Lung (tissue), 12 donors: ENCODE measurements around the gene SLC51B. TPM values are rescaled to one million over a fixed set of nuclear protein-coding genes. Genes with fewer than 3 reads are reported as not detected.

Experiments used
- ATAC-seq: fragments of 200-7000 bp; cut with Tn5 transposase; one replicate; pipeline ENCODE4 v1.9.1; 2020; ENCODE audit warnings: moderate number of reproducible peaks; ENCODE audit not compliant: insufficient read depth, low FRiP score
- DNase-seq, 3 donors: peaks; one replicate each; pipeline ENCODE4 v3.0.0-alpha.2; 2013 to 2017
- H3K27ac ChIP-seq, 2 donors: one replicate each; pipeline ENCODE4 v1.5.1; 2013; ENCODE audit warnings: mild to moderate bottlenecking in 2 of 2, moderate library complexity in 2 of 2, control low read depth in 1 of 2, inconsistent platforms in 1 of 2, low read depth in 1 of 2, low read length in 1 of 2
- H3K27me3 ChIP-seq, 3 donors: one replicate each; pipeline ENCODE4 v1.5.1; 2013; ENCODE audit warnings: low read length in 2 of 3; ENCODE audit not compliant: control insufficient read depth in 3 of 3, insufficient read depth in 3 of 3
- H3K36me3 ChIP-seq, 4 donors: one replicate each; pipeline ENCODE4 v1.5.1; 2013; ENCODE audit warnings: low read length in 4 of 4, mild to moderate bottlenecking in 1 of 4, moderate library complexity in 1 of 4; ENCODE audit not compliant: control insufficient read depth in 4 of 4, insufficient read depth in 4 of 4
- H3K4me1 ChIP-seq, 5 donors: one replicate each; pipeline ENCODE4 v1.5.1; 2013; ENCODE audit warnings: low read length in 5 of 5, mild to moderate bottlenecking in 2 of 5, moderate library complexity in 1 of 5; ENCODE audit not compliant: control insufficient read depth in 5 of 5, insufficient read depth in 5 of 5
- H3K4me3 ChIP-seq: one replicate; pipeline ENCODE4 v1.5.1; 2013; ENCODE audit warnings: mild to moderate bottlenecking, control low read depth, moderate library complexity
- H3K9ac ChIP-seq, 2 donors: one replicate each; pipeline ENCODE4 v1.5.1; 2013; ENCODE audit warnings: low read length in 2 of 2, control low read depth in 1 of 2; ENCODE audit not compliant: insufficient read depth in 1 of 2
- H3K9me3 ChIP-seq, 4 donors: one replicate each; pipeline ENCODE4 v1.5.1; 2013; ENCODE audit warnings: low read length in 3 of 4, mild to moderate bottlenecking in 1 of 4, moderate library complexity in 1 of 4; ENCODE audit not compliant: control insufficient read depth in 4 of 4, insufficient read depth in 3 of 4
- WGBS, 2 donors: extraction: QIAGEN DNeasy Blood & Tissue Kit; methylation state at CpG; one replicate each; pipeline ENCODE4 v1.1.7; 2013; 5-methylcytosine and 5-hydroxymethylcytosine counted together
- polyA plus RNA-seq, 2 donors: library from polyadenylated mRNA; stranded (reverse); fragments of 200-250 nt; gene quantifications; one replicate each; pipeline ENCODE4 v1.2.1, GENCODE V29; 2013
- total RNA-seq, 2 donors: library from RNA; depleted of rRNA in 1 of 2; stranded (reverse); fragments of >200 nt in 1 of 2; gene quantifications; one replicate each; pipeline ENCODE4 v1.2.1, GENCODE V29; 2014 to 2021
- TF ChIP-seq, protein P1 (sequence below): IDR thresholded peaks from 2 replicates; pipeline ENCODE4 v1.5.1; 2012; ENCODE audit warnings: mild to moderate bottlenecking; ENCODE audit errors: control extremely low read depth, extremely low read depth
- donor health status: control.
- donor health status: control.
- donor health status: Bipolar disorder and iron deficiency.
- donor health status: healthy.
- donor health status: DM: yes; HTN: yes; CAD: no.

The SLC51B gene
- total and polyA plus RNA-seq, 4 donors, result 0.85 to 7.3 (median 2.0) TPM

DNA sequence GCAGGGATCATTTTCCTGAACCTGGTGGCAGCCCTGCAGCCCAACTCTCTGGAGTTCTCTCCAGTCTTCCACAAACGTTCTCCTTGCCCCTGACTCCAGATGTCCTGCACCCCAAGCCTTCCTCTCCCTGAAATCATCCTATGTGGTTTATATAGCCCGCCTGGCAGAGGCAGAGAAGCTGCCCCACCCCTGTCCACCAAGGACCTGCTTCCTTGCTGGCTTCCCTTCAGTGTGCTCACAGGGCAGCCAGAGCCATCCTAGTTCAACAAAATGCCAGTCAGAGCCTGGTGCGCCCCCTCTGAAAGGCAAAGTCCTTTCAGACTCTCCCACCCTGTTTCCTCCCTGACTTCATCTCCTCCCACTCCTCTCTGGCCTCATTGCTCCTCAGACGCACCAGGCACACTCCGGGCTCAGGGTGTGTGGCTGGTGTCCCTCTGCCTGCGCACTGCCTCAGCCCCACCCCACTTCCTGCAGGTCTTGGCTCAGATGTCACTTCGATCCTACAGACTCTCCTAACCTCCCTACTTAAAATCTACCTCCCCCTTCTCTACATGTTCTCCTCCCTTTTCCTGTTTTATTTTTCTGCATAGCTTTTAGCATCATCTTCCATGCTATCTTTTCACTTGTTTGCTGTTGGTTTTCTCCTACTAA, 37.2 kb downstream of the SLC51B start:
- DNase-seq (peak in 1 of 3 donors; percentile 56), ATAC-seq (no peak)
- peaks cover 0 to 2% (median 0%) of the 10 kb centered on the region in 4 donors for H3K9me3 ChIP-seq
- no peak overlapping the region for H3K4me3 ChIP-seq
- no peaks in the 10 kb centered on the region for H3K36me3 ChIP-seq
- 6 to 9% methylated on average over 7 of the region's 7 CpGs for WGBS, 2 donors
- TF ChIP-seq, protein P1, sequence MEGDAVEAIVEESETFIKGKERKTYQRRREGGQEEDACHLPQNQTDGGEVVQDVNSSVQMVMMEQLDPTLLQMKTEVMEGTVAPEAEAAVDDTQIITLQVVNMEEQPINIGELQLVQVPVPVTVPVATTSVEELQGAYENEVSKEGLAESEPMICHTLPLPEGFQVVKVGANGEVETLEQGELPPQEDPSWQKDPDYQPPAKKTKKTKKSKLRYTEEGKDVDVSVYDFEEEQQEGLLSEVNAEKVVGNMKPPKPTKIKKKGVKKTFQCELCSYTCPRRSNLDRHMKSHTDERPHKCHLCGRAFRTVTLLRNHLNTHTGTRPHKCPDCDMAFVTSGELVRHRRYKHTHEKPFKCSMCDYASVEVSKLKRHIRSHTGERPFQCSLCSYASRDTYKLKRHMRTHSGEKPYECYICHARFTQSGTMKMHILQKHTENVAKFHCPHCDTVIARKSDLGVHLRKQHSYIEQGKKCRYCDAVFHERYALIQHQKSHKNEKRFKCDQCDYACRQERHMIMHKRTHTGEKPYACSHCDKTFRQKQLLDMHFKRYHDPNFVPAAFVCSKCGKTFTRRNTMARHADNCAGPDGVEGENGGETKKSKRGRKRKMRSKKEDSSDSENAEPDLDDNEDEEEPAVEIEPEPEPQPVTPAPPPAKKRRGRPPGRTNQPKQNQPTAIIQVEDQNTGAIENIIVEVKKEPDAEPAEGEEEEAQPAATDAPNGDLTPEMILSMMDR, result no peak
- H3K27me3 ChIP-seq, result no peaks in the 10 kb centered on the region
- peaks cover 7 to 77% (median 65%) of the 10 kb centered on the region in 5 donors for H3K4me1 ChIP-seq
- peak overlapping the region in 1 of 2 donors; percentile 55 for H3K27ac ChIP-seq
- peak overlapping the region in 1 of 2 donors; percentile 38 for H3K9ac ChIP-seq

DNA sequence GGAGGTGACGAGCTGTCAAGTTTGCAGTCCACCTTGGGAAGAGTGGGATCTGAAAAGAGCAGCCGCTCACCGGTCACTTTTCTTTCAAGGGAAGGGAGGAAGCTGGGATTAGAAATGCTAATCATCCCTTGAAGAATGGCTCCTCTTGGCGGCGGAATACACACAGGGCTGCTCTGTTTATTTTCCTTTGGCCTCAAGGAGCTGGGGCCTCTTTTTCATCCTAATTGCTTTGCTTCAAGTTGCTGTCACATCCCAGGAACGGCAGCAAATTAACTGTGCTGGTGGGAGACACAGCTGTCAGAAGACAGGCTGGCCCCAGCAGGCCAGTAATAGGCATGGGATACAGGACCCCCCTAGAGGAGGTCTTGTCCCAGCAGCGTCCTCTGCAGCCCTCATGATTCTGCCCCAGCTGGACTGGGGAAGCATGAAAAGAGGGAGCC, 38.1 kb downstream of the SLC51B start:
- H3K4me3 ChIP-seq, result no peak overlapping the region
- WGBS, 2 donors, result 38 to 65% methylated on average over 7 of the region's 7 CpGs
- ATAC-seq, result no peak
- TF ChIP-seq, protein P1, result peak; percentile 24
- H3K9ac ChIP-seq, result no peak overlapping the region
- no peaks in the 10 kb centered on the region for H3K36me3 ChIP-seq
- H3K27ac ChIP-seq, result peak overlapping the region in 1 of 2 donors; percentile 0
- peak; percentile 97 to 99 (median 98) for DNase-seq
- H3K4me1 ChIP-seq, result peaks cover 3 to 80% (median 74%) of the 10 kb centered on the region in 5 donors
- H3K27me3 ChIP-seq, result no peaks in the 10 kb centered on the region
- no peaks in the 10 kb centered on the region for H3K9me3 ChIP-seq

DNA sequence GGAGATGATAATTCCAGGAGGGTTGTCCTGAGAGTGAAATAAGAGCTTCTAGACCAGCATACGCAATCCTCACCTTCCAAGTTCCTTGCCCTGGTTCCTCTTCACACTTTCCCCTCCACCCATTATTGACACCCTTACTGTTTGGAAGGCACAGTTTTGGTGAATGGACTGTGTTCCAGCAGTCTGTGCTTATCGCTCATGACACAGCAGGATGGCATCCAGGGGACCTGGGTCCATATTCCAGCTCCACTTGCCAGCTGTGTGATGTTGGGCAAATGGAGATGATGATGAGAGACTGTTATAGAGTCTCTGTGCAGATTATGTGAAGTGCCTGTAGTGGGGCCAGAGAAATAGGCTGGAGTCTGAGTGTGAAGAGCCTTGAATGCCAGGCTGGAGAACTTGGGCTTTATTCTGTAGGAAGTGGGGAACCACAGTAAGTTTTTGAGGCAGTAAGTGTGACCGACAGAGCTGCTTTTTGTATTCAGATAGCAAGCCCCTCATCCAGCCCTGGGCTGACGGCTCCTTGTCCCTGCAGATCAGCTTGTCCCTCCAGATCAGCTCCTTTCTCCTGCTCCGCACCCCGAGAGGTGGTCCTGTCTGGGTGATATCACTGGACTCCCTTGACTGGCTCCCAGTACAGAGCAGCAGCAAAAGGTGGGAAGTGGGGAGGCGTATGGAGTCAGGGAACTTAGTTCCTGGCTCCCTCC, 39.5 kb downstream of the SLC51B start:
- H3K4me1 ChIP-seq, result peaks cover 3 to 94% (median 82%) of the 10 kb centered on the region in 5 donors
- TF ChIP-seq, protein P1, result no peak
- 77 to 84% methylated on average over 7 of the region's 7 CpGs for WGBS, 2 donors
- ATAC-seq, result no peak
- peak overlapping the region in 1 of 2 donors; percentile 71 for H3K27ac ChIP-seq
- no peaks in the 10 kb centered on the region for H3K9me3 ChIP-seq
- H3K27me3 ChIP-seq, result no peaks in the 10 kb centered on the region
- no peak overlapping the region for H3K4me3 ChIP-seq
- peak overlapping the region in 1 of 2 donors; percentile 8 for H3K9ac ChIP-seq
- no peak for DNase-seq
- H3K36me3 ChIP-seq, result no peaks in the 10 kb centered on the region
